GM12875 (cell line): ENCODE data around the gene ZC3H12A.

Experiments
- H3K4me3 ChIP-seq: one replicate; pipeline ENCODE4 v1.5.1; 2011; ENCODE audit warnings: low read depth, low read length, control low read depth
- CTCF ChIP-seq: IDR thresholded peaks from 2 replicates; pipeline ENCODE4 v1.5.1; 2011; ENCODE audit warnings: low read depth, mild to moderate bottlenecking, control low read depth, inconsistent platforms, low read length, moderate library complexity, borderline replicate concordance; ENCODE audit not compliant: insufficient read depth

ZC3H12A gene

GRCh38 chr1:37434292-37435225 lies 39.8 kb upstream of the ZC3H12A start:
- TF ChIP-seq CTCF: peak; percentile 98

GRCh38 chr1:37437087-37437486 lies 37.3 kb upstream of the ZC3H12A start:
- H3K4me3 ChIP-seq: no peak overlapping the region
- TF ChIP-seq CTCF: no peak

More at GRCh38 chr1:37434292-37435225, 39.8 kb upstream of the ZC3H12A start:
- no peak overlapping the region for H3K4me3 ChIP-seq

DNA sequence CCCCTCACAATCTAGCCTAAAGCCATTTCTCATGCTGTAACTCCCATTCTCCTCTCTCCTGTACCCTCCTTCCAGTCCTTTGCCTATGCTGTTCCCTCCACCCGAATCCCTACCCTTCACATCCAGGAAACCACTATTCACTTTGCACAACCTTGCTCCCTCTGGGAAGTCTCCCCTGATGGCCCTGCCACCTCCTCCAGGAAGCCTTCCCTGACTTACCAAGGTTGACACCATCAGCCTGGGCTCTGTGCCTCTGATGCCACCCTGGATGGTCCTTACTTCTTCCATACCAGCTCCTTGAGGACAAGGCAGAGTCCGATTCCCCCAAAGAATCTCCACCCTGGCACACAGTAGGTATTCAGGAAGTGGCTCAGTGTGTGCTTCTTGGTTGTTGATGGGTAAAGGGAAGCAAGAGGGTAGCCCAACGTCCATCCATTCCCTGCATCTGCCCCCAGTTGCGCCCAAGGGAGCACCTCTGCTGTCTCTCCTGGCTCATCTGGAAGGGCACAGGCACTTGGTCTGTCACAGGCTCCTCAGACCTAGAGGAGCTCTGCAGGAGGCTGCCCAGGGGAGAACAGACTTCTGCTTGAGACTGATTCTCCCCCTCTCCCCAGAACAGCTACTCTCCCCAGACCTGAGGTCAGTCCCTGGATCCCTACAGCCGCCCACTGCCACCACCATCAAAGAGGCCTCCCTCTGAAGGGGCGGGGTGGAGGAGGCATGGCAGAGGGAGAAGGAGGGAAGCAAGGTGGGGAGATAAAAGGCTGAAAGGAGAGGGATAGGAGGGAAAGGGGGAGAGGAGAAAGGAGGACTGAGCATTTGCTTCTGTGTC lies 36.1 kb upstream of the ZC3H12A start:
- H3K4me3 ChIP-seq: no peak overlapping the region
- no peak for TF ChIP-seq CTCF

DNA sequence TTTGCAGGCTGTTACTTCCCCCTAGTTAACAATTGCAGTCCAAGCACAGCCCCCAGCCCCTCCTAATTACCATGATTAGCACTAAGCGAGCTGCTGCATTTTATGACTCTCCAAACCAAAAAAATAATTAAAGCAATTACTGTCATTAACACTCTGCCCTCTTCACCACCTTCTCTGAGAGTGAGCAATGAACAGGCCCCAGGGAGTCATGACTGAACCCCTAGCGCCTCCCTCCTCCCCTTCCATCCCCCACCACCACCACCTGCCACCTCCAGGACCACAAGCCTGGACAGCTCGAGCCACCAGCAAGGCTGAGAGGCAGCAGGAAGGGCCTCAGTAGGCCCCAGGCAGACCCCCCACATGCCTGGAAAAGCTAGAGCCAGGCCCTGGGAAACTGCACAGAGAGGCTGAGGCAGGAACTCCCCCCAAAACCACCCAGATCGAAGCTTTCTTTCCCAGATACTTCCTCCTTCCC lies 35.5 kb upstream of the ZC3H12A start:
- H3K4me3 ChIP-seq: no peak overlapping the region
- TF ChIP-seq CTCF: no peak

- no peak overlapping the region for H3K4me3 ChIP-seq
- no peak for TF ChIP-seq CTCF
Observed at GRCh38 chr1:37439349-37439995, 34.9 kb upstream of the ZC3H12A start.

- no peak overlapping the region for H3K4me3 ChIP-seq
- no peak for TF ChIP-seq CTCF
Observed at GRCh38 chr1:37441490-37441889, 32.9 kb upstream of the ZC3H12A start.
